Neuronal stem cell (in vitro differentiated cells): ENCODE measurements around the gene CD84.

Experiments used
- DNase-seq: peaks from one replicate; pipeline ENCODE4 v3.0.0-alpha.2; 2013; ENCODE audit warnings: low spot score
- H2AFZ ChIP-seq: one replicate; pipeline ENCODE4 v1.6.1; 2013; ENCODE audit warnings: mild to moderate bottlenecking, low read length, inconsistent platforms
- H2AK5ac ChIP-seq: 2 replicates; pipeline ENCODE4 v1.6.1; 2013; ENCODE audit warnings: low read depth, mild to moderate bottlenecking, inconsistent platforms, low read length, moderate library complexity, mixed read lengths
- H2BK120ac ChIP-seq: 2 replicates; pipeline ENCODE4 v1.6.1; 2013; ENCODE audit warnings: low read depth, mild to moderate bottlenecking, inconsistent platforms, low read length, moderate library complexity, mixed read lengths
- H2BK12ac ChIP-seq: one replicate; pipeline ENCODE4 v1.6.1; 2013; ENCODE audit warnings: low read length, inconsistent platforms
- H2BK15ac ChIP-seq: 2 replicates; pipeline ENCODE4 v1.6.1; 2013; ENCODE audit warnings: mild to moderate bottlenecking, low read length, inconsistent platforms, mixed read lengths
- H2BK5ac ChIP-seq: one replicate; pipeline ENCODE4 v1.6.1; 2013; ENCODE audit warnings: inconsistent platforms, mild to moderate bottlenecking, low read length, moderate library complexity
- H3K14ac ChIP-seq: one replicate; pipeline ENCODE4 v1.6.1; 2013; ENCODE audit warnings: low read length, inconsistent platforms
- H3K18ac ChIP-seq: 2 replicates; pipeline ENCODE4 v1.6.1; 2013; ENCODE audit warnings: low read length, inconsistent platforms
- H3K23ac ChIP-seq: 2 replicates; pipeline ENCODE4 v1.6.1; 2013; ENCODE audit warnings: low read depth, mild to moderate bottlenecking, mixed read lengths, low read length, inconsistent platforms; ENCODE audit not compliant: poor library complexity
- H3K27ac ChIP-seq: replicated peaks from 3 replicates; pipeline ENCODE4 v1.5.1; 2013; ENCODE audit warnings: low read length, inconsistent platforms
- H3K27me3 ChIP-seq, 3 experiments: 2 replicates each; pipeline ENCODE4 v1.6.1; 2013; ENCODE audit warnings: low read length in 3 of 3, mild to moderate bottlenecking in 2 of 3, inconsistent platforms in 1 of 3, low read depth in 1 of 3, mixed read lengths in 1 of 3, moderate library complexity in 1 of 3; ENCODE audit not compliant: control insufficient read depth in 3 of 3, insufficient read depth in 3 of 3
- H3K36me3 ChIP-seq, 2 donors: replicated peaks in 1 of 2; 2 replicates each; pipeline ENCODE4 v1.6.1; 2013; ENCODE audit warnings: low read length in 2 of 2; ENCODE audit not compliant: control insufficient read depth in 2 of 2, insufficient read depth in 2 of 2
- H3K4ac ChIP-seq: 2 replicates; pipeline ENCODE4 v1.6.1; 2013; ENCODE audit warnings: inconsistent platforms, mild to moderate bottlenecking, low read length, moderate library complexity
- H3K4me1 ChIP-seq, 2 donors: 1 replicate in 1 of 2; 2 replicates in 1 of 2; pipeline ENCODE4 v1.6.1; 2013; ENCODE audit warnings: low read length in 2 of 2, low read depth in 1 of 2; ENCODE audit not compliant: control insufficient read depth in 2 of 2, insufficient read depth in 1 of 2
- H3K4me2 ChIP-seq: one replicate; pipeline ENCODE4 v1.6.1; 2013; ENCODE audit warnings: mild to moderate bottlenecking, low read length, inconsistent platforms; ENCODE audit not compliant: insufficient read depth, poor library complexity, severe bottlenecking
- H3K4me3 ChIP-seq, 2 donors: 2 replicates each; pipeline ENCODE4 v1.5.1; 2013; ENCODE audit warnings: low read length in 2 of 2, mild to moderate bottlenecking in 2 of 2, inconsistent platforms in 1 of 2, moderate library complexity in 1 of 2
- H3K79me1 ChIP-seq: one replicate; pipeline ENCODE4 v1.6.1; 2013; ENCODE audit warnings: low read depth, mild to moderate bottlenecking, inconsistent platforms, low read length, moderate library complexity
- H3K9ac ChIP-seq: one replicate; pipeline ENCODE4 v1.6.1; 2013; ENCODE audit warnings: mild to moderate bottlenecking, low read depth, low read length, inconsistent platforms; ENCODE audit not compliant: poor library complexity
- H3K9me3 ChIP-seq, 2 donors: replicated peaks in 1 of 2; 2 replicates each; pipeline versions ENCODE3 to v1.6.1; 2013; ENCODE audit warnings: low read length in 2 of 2, mild to moderate bottlenecking in 2 of 2, inconsistent platforms in 1 of 2, low read depth in 1 of 2, mixed read lengths in 1 of 2, moderate library complexity in 1 of 2; ENCODE audit not compliant: control insufficient read depth in 2 of 2, insufficient read depth in 1 of 2
- H4K8ac ChIP-seq: one replicate; pipeline ENCODE4 v1.6.1; 2013; ENCODE audit warnings: low read depth, mild to moderate bottlenecking, inconsistent platforms, low read length, moderate library complexity
- H4K91ac ChIP-seq: one replicate; pipeline ENCODE4 v1.6.1; 2013; ENCODE audit warnings: low read length, low read depth, mild to moderate bottlenecking, inconsistent platforms; ENCODE audit not compliant: poor library complexity
- WGBS, 2 donors: extraction: QIAGEN DNeasy Blood & Tissue Kit; methylation state at CpG; one replicate each; pipeline ENCODE4 v1.1.7; 2013; ENCODE audit warnings: missing lambda C conversion rate in 2 of 2, mixed read lengths in 1 of 2; ENCODE audit not compliant: insufficient read length in 2 of 2, insufficient replicate concordance in 1 of 2; ENCODE audit errors: extremely low coverage in 2 of 2; 5-methylcytosine and 5-hydroxymethylcytosine counted together

The CD84 gene

GRCh38 chr1:160558660-160559380 lies 20.5 kb downstream of the CD84 start:
- no peak overlapping the region for H2BK120ac ChIP-seq
- H2BK5ac ChIP-seq, result no peak overlapping the region
- no peaks in the 10 kb centered on the region for H3K27me3 ChIP-seq
- H2AK5ac ChIP-seq, result no peak overlapping the region
- no peak overlapping the region for H3K23ac ChIP-seq
- no peak overlapping the region for H3K9ac ChIP-seq
- no peak overlapping the region for H3K27ac ChIP-seq
- WGBS, 2 donors, result no CpG with 5 or more reads among the region's 4 CpGs
- H3K4me1 ChIP-seq, result no peaks in the 10 kb centered on the region
- H3K4ac ChIP-seq, result no peak overlapping the region
- no peak overlapping the region for H4K91ac ChIP-seq
- no peaks in the 10 kb centered on the region for H3K9me3 ChIP-seq
- no peak overlapping the region for H4K8ac ChIP-seq
- no peak overlapping the region for H3K18ac ChIP-seq
- H3K4me2 ChIP-seq, result no peak overlapping the region
- H3K4me3 ChIP-seq, result no peak overlapping the region
- H2AFZ ChIP-seq, result no peak overlapping the region
- H3K79me1 ChIP-seq, result no peaks in the 10 kb centered on the region
- H3K14ac ChIP-seq, result no peak overlapping the region
- no peak for DNase-seq
- no peak overlapping the region for H2BK12ac ChIP-seq
- H3K36me3 ChIP-seq, result no peaks in the 10 kb centered on the region
- no peak overlapping the region for H2BK15ac ChIP-seq

DNA sequence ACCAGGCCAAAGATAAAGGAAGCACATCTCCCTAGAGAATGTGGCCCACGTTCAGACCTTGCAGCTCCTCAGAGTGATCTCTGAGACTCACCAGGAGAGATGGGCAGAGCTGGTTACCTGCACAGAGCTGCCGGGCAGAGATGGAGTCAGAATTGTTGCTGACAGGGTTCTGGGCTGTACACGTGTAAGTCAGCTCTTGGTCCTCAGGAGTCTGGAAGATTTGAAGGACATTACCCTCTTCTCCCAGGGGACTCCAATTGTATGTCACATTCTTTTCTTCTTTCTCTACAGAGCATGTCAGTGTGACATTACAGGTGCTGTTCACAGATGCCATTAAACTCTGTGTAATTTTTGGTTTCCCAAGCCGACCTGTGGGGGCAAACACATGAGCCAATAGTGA lies 25.5 kb downstream of the CD84 start:
- no CpG with 5 or more reads among the region's 4 CpGs for WGBS, 2 donors

DNA sequence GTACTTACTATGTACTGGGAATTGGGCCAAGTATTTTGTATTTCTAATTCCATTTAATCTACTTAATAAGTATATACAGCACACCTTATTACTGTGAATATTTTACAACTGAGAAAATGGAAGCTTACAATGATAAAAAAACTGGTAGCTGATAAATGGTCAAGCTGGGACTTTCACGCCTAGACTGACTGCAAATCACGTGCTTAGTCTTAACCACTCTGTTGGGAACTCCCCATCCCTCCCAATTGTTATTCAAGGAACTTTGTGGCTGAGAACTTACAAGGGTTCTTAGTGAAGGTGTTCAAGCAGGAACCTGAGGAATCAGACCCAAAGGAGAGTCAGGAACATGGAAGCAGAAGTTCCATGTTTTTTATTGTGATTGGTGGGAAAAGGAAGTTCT lies 26.9 kb downstream of the CD84 start:
- WGBS, 2 donors, result no CpG with 5 or more reads among the region's 2 CpGs
- Histone ChIP-seq H3K4me2 (no peak overlapping the region), H3K9ac (no peak overlapping the region), H4K8ac (no peak overlapping the region), H2BK15ac (no peak overlapping the region), H2AK5ac (no peak overlapping the region), H3K4me1 (no peaks in the 10 kb centered on the region), H3K27ac (no peak overlapping the region), H3K4me3 (no peak overlapping the region), H3K36me3 (no peaks in the 10 kb centered on the region), H2BK120ac (no peak overlapping the region), H2BK5ac (no peak overlapping the region), H3K79me1 (no peaks in the 10 kb centered on the region), H3K23ac (no peak overlapping the region), H3K14ac (no peak overlapping the region), H2BK12ac (no peak overlapping the region), H3K18ac (no peak overlapping the region), H3K27me3 (no peaks in the 10 kb centered on the region), H2AFZ (no peak overlapping the region), H3K4ac (no peak overlapping the region), H3K9me3 (no peaks in the 10 kb centered on the region), H4K91ac (no peak overlapping the region)
- no peak for DNase-seq

More for the DNA sequence above, 25.5 kb downstream of the CD84 start:
- no peak overlapping the region for H3K14ac ChIP-seq
- H3K79me1 ChIP-seq, result no peaks in the 10 kb centered on the region
- H3K9me3 ChIP-seq, result no peaks in the 10 kb centered on the region
- no peaks in the 10 kb centered on the region for H3K27me3 ChIP-seq
- H3K23ac ChIP-seq, result no peak overlapping the region
- DNase-seq, result no peak
- H3K4ac ChIP-seq, result no peak overlapping the region
- H4K91ac ChIP-seq, result no peak overlapping the region
- no peak overlapping the region for H2BK120ac ChIP-seq
- H4K8ac ChIP-seq, result no peak overlapping the region
- H3K36me3 ChIP-seq, result no peaks in the 10 kb centered on the region
- no peak overlapping the region for H2AK5ac ChIP-seq
- no peak overlapping the region for H2BK5ac ChIP-seq
- H3K4me1 ChIP-seq, result no peaks in the 10 kb centered on the region
- H2BK12ac ChIP-seq, result no peak overlapping the region
- H2BK15ac ChIP-seq, result no peak overlapping the region
- H3K4me2 ChIP-seq, result no peak overlapping the region
- H3K9ac ChIP-seq, result no peak overlapping the region
- no peak overlapping the region for H3K4me3 ChIP-seq
- H3K27ac ChIP-seq, result no peak overlapping the region
- H3K18ac ChIP-seq, result no peak overlapping the region
- no peak overlapping the region for H2AFZ ChIP-seq

GRCh38 chr1:160550572-160551034 lies 28.7 kb downstream of the CD84 start:
- Histone ChIP-seq H3K79me1 (no peaks in the 10 kb centered on the region), H3K4me2 (no peak overlapping the region), H3K27ac (no peak overlapping the region), H3K4ac (no peak overlapping the region), H2BK15ac (no peak overlapping the region), H2BK5ac (peak overlapping the region; percentile 15), H2BK120ac (no peak overlapping the region), H3K4me1 (no peaks in the 10 kb centered on the region), H3K23ac (peak overlapping the region; percentile 32), H4K8ac (no peak overlapping the region), H3K36me3 (no peaks in the 10 kb centered on the region), H2AK5ac (no peak overlapping the region), H3K4me3 (no peak overlapping the region), H2AFZ (no peak overlapping the region), H3K14ac (no peak overlapping the region), H3K9ac (no peak overlapping the region), H2BK12ac (no peak overlapping the region), H3K9me3 (no peaks in the 10 kb centered on the region), H3K18ac (no peak overlapping the region), H4K91ac (no peak overlapping the region), H3K27me3 (no peaks in the 10 kb centered on the region)
- WGBS, 2 donors, result no CpG with 5 or more reads among the region's 6 CpGs
- DNase-seq, result no peak
